Measurements from ENCODE around the gene NFIB.
A peak's percentile ranks its signal among the peaks of the same experiment; 100 is the strongest.

The NFIB gene

GRCh38 chr9:14313951-14314423 lies at the start of gene NFIB:
TSS of gene NFIB (minus strand) at chr9:14314141. CDS start at chr9:14313511, 630 bp downstream.
- no peak for DNase-seq

DNA sequence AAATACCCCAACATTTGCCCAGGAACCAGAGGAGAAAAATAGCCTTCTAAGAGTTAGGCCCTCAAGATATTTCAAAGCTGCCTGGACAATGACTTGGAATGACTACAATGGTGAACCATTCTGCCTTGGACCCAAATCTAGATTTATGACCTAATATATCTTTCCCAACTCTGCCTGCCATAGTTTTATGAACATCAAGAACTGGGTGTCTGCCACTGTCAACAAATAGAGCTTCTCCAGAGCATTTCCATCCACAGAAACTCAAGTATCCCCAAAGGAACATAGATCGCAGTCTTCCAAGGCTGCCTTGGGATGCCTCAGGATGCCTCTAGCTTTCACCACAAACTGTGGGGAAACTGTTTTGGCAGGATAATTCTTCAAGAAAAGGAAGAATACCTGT lies 48.2 kb upstream of the NFIB start:
- DNase-seq = no peak

- DNase-seq = no peak
Measured at GRCh38 chr9:14361074-14361473, 47.1 kb upstream of the NFIB start.

DNA sequence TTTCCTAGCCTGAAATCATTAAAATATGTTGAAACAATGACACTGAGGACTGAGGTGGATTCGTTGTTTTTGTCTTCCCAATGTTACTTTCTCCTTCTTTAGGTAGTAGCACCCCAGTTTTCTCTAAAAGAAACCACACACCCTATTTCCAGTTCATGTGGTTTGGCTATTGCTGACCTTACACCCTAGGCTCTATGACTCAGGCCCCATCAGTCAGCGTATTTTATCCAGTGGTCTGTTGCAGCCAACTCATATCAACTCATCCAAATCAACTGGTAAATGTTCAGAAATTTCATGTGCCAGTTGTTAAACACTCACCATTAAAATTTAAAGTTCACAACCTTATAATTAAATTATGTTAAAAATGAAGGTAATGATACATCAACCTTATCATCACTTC lies 44.6 kb upstream of the NFIB start:
- DNase-seq = no peak

DNA sequence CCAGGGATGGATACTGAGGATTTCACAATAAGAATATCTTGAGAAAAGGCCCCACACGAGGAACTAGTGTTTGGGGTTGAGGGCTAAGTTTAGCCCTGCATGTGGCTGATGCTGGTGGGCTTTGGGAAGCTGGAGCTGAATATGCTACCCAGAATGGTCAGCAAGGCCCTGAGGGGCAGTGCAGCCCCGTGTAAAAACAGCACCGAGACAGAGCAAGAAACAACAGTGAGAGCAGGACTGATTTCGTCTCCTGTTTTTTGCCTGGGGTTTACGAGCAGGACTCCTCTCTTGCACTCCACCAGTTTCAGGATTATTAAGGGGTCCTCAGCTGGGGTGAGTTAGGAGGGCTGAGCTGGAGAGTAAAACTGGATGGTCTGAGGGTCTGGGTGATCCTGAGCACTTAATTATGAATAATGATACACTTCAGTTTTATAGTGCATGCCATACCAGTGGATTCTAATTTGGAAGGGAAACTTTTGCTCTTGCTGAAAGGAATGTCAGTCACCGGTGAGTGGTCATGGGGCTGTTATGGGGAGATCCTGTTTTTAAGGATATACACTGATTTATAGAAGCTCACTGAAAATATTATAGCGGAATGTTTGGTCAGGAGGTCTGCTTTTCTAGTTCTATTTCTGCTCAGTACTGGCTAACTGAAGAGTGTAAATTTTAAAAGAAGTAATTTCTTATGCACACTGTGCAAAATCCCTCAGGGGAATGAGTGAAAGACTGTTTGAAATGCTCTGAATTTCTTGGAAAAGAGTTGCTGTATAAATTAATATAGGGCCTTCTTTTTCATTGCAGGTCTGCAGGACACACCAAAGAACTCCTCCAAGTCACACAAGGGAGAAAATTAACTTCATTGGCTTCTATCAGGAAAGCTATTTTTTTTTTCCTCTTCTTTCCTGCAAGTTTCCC lies 42.7 kb upstream of the NFIB start:
- DNase-seq = no peak

GRCh38 chr9:14354201-14354600 lies 40.3 kb upstream of the NFIB start:
- DNase-seq = no peak

DNA sequence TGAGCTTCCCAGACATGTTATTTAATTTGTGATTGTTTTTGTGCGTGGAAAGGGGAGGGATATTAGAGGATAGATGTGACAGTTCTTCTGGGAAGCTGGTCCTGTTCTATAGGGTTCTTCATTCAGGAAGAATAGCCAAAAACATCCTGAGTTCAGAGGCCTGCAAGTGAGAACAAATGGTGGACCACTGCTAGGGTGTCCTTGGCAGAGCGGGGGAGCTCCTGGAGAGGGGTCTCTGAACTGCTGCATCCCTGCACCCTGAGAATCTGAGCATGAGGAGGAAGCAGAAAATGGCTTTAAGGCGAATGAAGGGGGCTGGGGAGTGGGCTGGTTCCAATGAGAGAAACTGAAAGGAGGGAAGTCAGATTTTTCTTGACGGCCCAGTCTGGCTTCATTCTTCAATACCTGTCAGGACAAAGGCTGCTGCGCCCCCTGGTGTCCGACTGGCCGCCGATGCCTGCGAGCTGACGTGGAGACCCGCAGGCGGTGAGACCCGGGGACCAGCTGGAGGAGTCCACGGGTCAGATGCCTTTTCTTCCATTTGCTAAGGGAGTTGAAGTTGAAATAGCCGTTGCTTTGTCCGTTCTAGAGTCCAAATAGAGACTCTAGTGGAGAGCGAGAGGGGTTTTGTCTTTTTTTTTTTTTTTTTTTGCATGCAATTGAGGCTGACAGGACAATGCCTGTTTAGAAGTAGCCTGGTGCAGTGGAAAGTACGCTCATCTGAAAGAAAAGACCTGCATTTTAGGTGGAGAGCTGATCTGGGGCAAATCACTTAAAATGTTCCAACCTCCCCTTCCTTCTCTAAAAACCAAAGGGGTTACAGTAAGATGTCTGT lies 39.5 kb upstream of the NFIB start:
- DNase-seq = peak; percentile 59 to 67

GRCh38 chr9:14352503-14352902 lies 38.6 kb upstream of the NFIB start:
- DNase-seq = no peak

DNA sequence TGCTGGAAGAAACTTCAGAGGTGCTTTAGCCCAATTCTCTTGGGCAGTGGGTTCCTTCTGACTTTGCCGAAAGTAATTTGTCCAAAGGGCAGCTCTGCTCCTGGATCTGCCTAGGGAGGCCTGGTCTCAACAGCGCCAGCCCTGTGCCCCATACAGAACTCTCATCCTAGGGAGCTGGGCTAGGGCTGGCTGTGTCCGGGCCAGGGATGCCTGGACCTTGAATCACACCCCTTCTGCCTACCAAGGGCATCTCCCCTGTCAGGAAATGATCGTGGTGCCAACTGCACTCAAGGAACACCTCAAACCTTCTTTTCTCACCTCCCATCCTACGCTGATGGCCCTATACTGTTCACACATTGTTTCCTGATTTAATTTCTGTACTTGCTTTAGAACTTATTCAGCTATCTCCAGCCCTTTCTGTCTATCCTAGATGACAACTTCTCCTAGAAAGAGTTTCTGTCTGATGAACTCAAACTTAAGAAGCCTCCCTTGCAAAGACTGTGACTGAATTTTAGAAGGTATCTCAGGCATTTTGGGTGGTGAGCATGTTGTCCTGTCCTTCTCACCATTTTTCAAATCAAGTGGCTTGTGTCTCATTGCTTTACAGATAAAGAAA lies 37.4 kb upstream of the NFIB start:
- no peak for DNase-seq

DNA sequence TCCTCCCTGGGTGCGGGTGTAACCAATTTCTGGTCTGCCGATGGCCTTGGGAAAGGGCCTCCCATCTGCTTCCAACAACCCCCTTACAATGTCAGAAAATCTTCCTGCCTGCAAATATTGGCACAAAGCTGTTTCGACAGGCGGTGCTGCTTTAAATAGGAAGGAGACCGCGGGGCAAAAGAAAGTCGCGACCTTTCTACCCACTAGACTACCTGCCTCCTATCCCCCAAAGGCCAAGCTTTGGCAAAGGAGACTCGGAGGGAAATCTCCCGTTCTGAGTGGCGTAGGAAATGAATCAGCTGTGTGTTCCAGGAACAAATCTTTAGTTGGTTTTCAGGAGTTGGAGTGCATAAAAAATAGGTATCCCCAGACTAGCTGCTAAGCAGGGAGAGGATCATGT lies 36.8 kb upstream of the NFIB start:
- no peak for DNase-seq

DNA sequence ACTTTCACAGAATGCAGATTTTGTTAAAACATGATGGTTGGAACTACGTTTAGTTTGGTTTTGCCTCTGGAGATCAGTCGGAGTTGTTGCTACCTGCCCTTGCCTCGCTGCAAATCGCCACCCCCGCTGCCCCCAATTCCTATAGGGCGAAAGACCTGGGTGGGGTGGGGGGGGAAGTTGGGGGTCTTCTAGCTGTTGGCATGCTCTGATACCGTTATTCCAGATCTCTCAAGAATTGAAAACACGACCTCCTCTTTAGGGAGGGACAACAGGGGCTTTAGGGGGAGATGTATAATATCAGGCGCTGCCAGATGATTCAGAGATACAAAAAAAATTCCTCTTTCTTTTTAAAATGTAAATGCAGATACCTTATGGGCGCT lies 36.4 kb upstream of the NFIB start:
- no peak for DNase-seq

- DNase-seq = no peak
Measured at GRCh38 chr9:14349447-14350348, 35.8 kb upstream of the NFIB start.

DNA sequence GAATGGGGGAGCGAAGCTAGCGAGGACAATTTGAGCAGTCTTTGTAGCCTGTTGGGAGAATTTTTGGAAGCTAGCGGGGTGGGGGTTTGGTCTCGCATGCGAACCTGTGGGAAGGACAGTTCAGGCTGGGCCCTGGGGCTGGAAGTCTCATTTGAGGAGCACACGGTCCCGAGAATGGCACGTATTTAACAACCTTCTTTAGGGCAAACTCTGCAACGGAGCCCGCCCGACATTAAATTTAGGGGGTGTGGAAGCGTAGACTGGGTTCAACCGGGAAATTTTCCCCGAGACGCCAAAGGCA lies 35.2 kb upstream of the NFIB start:
- no peak for DNase-seq

DNA sequence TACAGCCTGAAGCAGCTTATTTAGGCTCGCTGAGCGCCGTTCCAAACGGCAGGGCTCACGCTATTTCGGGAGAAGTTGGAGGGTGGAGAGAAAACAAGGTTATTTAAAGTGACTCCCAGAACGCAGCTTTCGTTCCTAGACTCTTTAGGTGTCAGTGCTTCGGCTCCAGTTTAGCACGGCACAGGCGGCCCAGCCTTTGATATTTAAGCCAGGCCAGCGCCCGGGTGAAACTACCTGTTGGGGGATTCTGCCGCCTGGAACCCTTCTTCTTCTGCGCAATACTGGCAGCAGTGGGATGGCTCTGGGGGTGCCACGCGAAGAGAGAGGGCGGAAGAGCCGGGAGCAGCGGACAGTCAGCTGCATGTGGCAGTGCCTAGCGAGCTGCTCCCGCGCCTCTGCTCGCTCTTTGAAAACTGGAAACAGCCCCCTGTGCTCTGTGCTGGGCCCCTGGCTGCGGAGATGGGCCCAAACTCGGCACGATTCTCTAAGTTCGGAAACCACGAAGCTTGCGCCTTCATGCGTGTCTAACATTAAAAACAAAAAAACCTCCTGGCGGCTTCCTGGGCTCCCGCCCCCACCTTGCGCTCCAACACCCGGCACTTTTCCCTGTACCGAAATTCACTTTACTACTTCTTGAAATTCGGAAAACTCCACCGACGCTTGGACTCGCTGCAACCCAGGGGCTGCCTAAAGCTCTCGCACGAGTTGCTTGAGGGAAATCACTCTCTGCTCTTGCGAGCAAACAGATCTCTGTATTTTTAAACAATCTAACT lies 34.6 kb upstream of the NFIB start:
- DNase-seq = no peak

- DNase-seq = no peak
Measured at GRCh38 chr9:14348123-14348372, 34.1 kb upstream of the NFIB start.

DNA sequence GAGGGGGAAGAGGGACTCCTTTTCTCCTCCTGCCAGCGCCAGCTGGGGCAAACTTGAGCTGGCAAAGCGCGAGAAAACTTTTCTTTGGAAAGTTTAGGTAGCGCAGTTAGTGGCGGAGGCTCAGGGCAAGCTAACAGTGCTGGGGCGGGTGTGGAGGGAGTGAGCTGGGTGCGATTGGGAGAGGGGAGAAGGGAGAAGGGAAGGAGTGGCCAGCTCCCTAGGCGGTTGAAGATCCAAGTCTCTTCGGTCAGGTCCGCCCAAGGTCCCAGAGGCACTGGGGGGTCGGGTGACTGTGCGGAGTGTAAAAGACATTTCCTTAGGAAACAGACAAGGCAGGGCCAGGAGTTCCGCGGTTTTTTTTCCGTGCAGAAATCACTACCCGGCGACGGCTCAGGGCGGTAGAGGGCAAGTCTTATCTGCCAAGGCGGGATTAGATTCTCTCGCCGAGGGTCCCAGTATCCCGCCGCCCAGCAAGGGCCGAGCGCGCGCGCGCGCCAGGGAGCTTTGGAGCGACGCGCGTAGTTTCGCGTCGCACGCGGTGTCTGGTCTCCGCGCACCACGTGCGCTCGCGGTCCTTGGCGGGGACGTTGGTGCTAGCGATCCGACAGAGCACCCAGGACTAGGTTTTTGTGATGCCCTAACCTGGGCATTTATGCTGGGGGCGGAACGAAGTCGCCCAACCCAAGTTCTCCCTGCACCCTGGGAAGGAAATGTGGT lies 33.6 kb upstream of the NFIB start:
- DNase-seq = no peak

GRCh38 chr9:14346811-14347405 lies 33.0 kb upstream of the NFIB start:
- no peak for DNase-seq

- no peak for DNase-seq
Measured at GRCh38 chr9:14346231-14346791, 32.4 kb upstream of the NFIB start.

GRCh38 chr9:14345354-14346230 lies 31.7 kb upstream of the NFIB start:
- DNase-seq = no peak

DNA sequence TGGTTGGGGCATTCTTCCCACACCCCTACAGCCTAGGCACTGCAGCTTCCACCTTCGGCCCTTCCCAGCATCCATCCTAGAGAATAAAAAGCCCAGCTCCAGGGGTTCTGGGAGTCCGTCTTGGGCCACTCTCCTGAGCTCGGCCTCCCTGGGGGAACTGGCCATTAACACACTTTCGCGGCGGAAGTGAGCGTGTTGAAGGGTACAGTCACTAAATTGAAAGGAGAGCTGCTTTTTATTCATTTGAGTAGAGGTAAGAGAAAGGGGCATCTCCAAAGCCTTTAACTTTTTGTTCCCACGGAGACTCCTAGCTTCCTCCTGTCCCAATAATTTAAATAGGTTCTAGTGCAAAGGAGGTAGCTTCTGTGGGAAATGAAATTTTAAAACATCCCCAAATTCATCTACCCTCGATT lies 31.0 kb upstream of the NFIB start:
- no peak for DNase-seq

Data from activated CD4-positive, alpha-beta T cell treated with anti-CD3 and anti-CD28 coated beads, Interleukin-2, amount 50 U/mL, for 4 hours (primary cell).